GM12878 (cell line): ENCODE results near the gene IRF9. TPM values are rescaled to one million over a fixed set of nuclear protein-coding genes. Genes with fewer than 3 reads are reported as not detected.

ENCODE experiments used
- ATAC-seq: fragments of 200-7000 bp; cut with Tn5 transposase; 3 replicates; pipeline ENCODE4 v1.9.1; 2020; ENCODE audit warnings: mild to moderate bottlenecking, moderate library complexity
- BruUV-seq: library from RNA; stranded (reverse); fragments of 400-500 nt; replicated peaks from 2 replicates; lab custom pipeline; 2021; lab: Mats Ljungman, UMichigan
- CTCF ChIA-PET: fragments of 300-600 bp; sonication (Branson Sonifier 250); formaldehyde crosslinking; extraction: SDS; loops from one replicate; lab custom pipeline; 2021; ENCODE audit warnings: inconsistent platforms; lab: Yijun Ruan, JAX
- POLR2A ChIA-PET: fragments of 350-600 bp; formaldehyde crosslinking; extraction: SDS; loops from one replicate; lab custom pipeline; 2021; ENCODE audit warnings: inconsistent platforms; lab: Charles Lee
- RAD21 ChIA-PET: fragments of 300-600 bp; sonication (Branson Sonifier 250); formaldehyde crosslinking; loops from one replicate; lab custom pipeline; 2023; ENCODE audit warnings: antibody characterized with exemption; ENCODE audit not compliant: unreplicated experiment; lab: Charles Lee
- SMC1A ChIA-PET: fragments of 300-600 bp; sonication (Branson Sonifier 250); formaldehyde crosslinking; loops from one replicate; lab custom pipeline; 2023; ENCODE audit not compliant: unreplicated experiment, uncharacterized antibody; lab: Charles Lee
- DNase-seq: peaks from one replicate; pipeline ENCODE4 v3.0.0-alpha.2; 2011; ENCODE audit warnings: low read depth, low spot score
- FAIRE-seq: peaks from 3 replicates; lab custom pipeline; 2011; peaks lifted over from hg19 to GRCh38; lab: Jason Lieb, UNC
- H2AFZ ChIP-seq: 2 replicates; pipeline ENCODE4 v1.6.0; 2011; ENCODE audit warnings: low read depth, low read length, control low read depth; ENCODE audit not compliant: control insufficient read depth
- H3K27ac ChIP-seq: 2 replicates; pipeline ENCODE4 v1.5.1; 2011; ENCODE audit warnings: control low read depth; ENCODE audit not compliant: control insufficient read depth, insufficient read depth
- H3K27me3 ChIP-seq, 2 experiments: replicated peaks in 1 of 2; 2 replicates each; pipeline versions ENCODE4 v1.6.0 to v1.6.1; 2011; ENCODE audit warnings: low read length in 1 of 2; ENCODE audit not compliant: control insufficient read depth in 2 of 2, insufficient read depth in 2 of 2
- H3K36me3 ChIP-seq, 2 experiments: 2 replicates each; pipeline ENCODE4 v1.5.1; 2011; ENCODE audit warnings: low read length in 1 of 2; ENCODE audit not compliant: control insufficient read depth in 2 of 2, insufficient read depth in 2 of 2
- H3K4me1 ChIP-seq: 2 replicates; pipeline ENCODE4 v1.6.1; 2011; ENCODE audit warnings: mild to moderate bottlenecking, low read length, moderate library complexity, mixed read lengths; ENCODE audit not compliant: control insufficient read depth, insufficient read depth
- H3K4me2 ChIP-seq: 2 replicates; pipeline ENCODE4 v1.6.0; 2011; ENCODE audit warnings: control low read depth; ENCODE audit not compliant: control insufficient read depth, insufficient read depth
- H3K4me3 ChIP-seq: fragments of 200-600 bp; sonication (generic); 2 replicates; pipeline ENCODE4 v1.5.1; 2016
- H3K79me2 ChIP-seq: 2 replicates; pipeline ENCODE4 v1.6.0; 2011; ENCODE audit warnings: low read length; ENCODE audit not compliant: control insufficient read depth, insufficient read depth
- H3K9ac ChIP-seq: 2 replicates; pipeline ENCODE4 v1.8.0; 2011; ENCODE audit warnings: low read length, control low read depth, mixed read lengths; ENCODE audit not compliant: control insufficient read depth, insufficient read depth
- H3K9me3 ChIP-seq: replicated peaks from 3 replicates; pipeline ENCODE4 v1.5.1; 2011; ENCODE audit warnings: mild to moderate bottlenecking, low read length; ENCODE audit not compliant: control insufficient read depth, insufficient read depth
- H4K20me1 ChIP-seq: 2 replicates; pipeline ENCODE4 v1.6.0; 2011; ENCODE audit not compliant: control insufficient read depth, insufficient read depth
- DPF2 ChIP-seq: fragments of 450-650 bp; IDR thresholded peaks from 2 replicates; pipeline ENCODE4 v1.6.1; 2017; ENCODE audit warnings: mild to moderate bottlenecking
- HCFC1 ChIP-seq: fragments of 150-350 bp; IDR thresholded peaks from 2 replicates; pipeline ENCODE4 v1.6.1; 2014; ENCODE audit warnings: low read length
- IKZF1 ChIP-seq: fragments of 450-650 bp; conservative IDR thresholded peaks from 2 replicates; pipeline ENCODE4 v1.6.1; 2017; ENCODE audit warnings: antibody characterized with exemption, mild to moderate bottlenecking
- IRF4 ChIP-seq: IDR thresholded peaks from 2 replicates; pipeline ENCODE4 v1.6.1; 2011; ENCODE audit warnings: low read depth, low read length
- RELA ChIP-seq: fragments of 450-650 bp; IDR thresholded peaks from 2 replicates; pipeline ENCODE4 v1.8.0; 2014; ENCODE audit warnings: borderline replicate concordance; ENCODE audit not compliant: partially characterized antibody
- RUNX3 ChIP-seq: IDR thresholded peaks from 2 replicates; pipeline ENCODE4 v1.6.1; 2012; ENCODE audit warnings: low read length, inconsistent platforms
- WGBS: methylation state at CpG from one replicate; pipeline ENCODE4 v1.1.6; 2016; ENCODE audit warnings: low lambda C conversion rate; ENCODE audit not compliant: insufficient replicate concordance, insufficient coverage; ENCODE audit errors: missing lambda C conversion rate; 5-methylcytosine and 5-hydroxymethylcytosine counted together
- in situ Hi-C: fragments of 300-500 bp; cut with MboI; formaldehyde crosslinking; loops from 9 replicates; pipeline ENCODE4 v1.14.3; 2018; ENCODE audit warnings: mixed read lengths
- intact Hi-C: fragments of 100-400 bp; cut with micrococcal nuclease; formaldehyde crosslinking; loops from one replicate; pipeline ENCODE4 v1.14.2; 2022; ENCODE audit not compliant: unreplicated experiment
- polyA plus RNA-seq, 11 experiments: library from polyadenylated mRNA; depleted of rRNA in 4 of 11; unstranded in 6 of 11; stranded (reverse) in 5 of 11; fragments of >200 nt; fragmentation: Nextera tagmentation in 4 of 11; fragmentation: Illumina TruSeq in 1 of 11; extraction: Ambion mirVana in 4 of 11; extraction: Trizol in 1 of 11; gene quantifications; 1 replicate in 1 of 11; 2 replicates in 10 of 11; pipeline versions ENCODE4 v1.2.1 to v1.2.3, GENCODE V29; 2011 to 2016; ENCODE audit warnings: inconsistent platforms in 2 of 11, missing spikeins in 2 of 11, low read depth in 1 of 11
- total RNA-seq, 4 experiments: library from RNA; depleted of rRNA in 3 of 4; stranded (reverse); fragments of >200 nt in 3 of 4; fragmentation: Illumina TruSeq in 1 of 4; extraction: Trizol in 1 of 4; gene quantifications; 2 replicates each; pipeline versions ENCODE4 v1.2.1 to v1.2.3, GENCODE V29; 2013 to 2021
- TF ChIP-seq, protein P1 (sequence below): fragments of 450-650 bp; IDR thresholded peaks from 2 replicates; pipeline ENCODE4 v1.6.1; 2016; ENCODE audit warnings: mild to moderate bottlenecking

IRF9 gene
- total and polyA plus RNA-seq, 10 of the 15 experiments (the other 5 are each of a cell fraction or from before 2014, with no cell fraction given): 47.6 to 234 (median 148) TPM

DNA sequence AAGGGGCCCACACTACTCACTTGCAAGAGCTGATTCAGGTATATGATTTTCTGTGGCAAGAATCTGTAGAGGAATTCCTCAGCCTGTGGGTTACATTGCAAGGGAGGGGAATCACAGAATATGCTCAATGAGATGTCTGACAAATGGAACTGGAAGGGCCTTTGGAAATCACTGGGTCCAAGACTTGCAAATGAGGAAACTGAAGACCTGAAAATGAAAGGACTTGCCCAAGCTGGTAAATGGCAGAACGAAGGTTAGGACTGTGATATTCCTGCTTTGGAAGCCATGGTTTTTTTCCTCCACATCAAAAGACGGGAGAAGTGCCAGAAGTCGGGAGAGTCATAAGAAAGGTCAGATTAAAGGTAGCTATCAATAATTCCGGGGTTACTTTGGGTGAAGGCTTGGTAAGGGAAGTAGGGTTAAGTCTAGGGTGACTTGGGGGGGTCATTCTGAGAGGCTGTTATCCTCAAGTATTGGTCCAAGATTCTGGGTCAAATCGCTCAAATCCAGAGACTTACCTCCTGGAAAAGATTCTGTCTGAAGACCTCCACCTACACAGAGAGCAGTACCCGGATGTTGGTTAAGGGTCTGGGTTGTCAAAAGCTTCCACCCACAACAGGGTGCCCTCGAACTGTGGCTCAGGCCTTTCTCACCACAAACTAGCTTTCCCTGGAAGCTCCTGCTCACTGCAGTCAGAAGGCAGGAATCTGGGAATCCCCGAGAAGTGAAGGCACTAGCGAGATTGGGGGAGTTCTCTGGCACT lies 15.2 kb upstream of the IRF9 start:
- no TSS peak for BruUV-seq
- CTCF ChIA-PET: interaction anchor here (1.1 to 8.2 kb wide), 14 partner anchors 10 to 286 kb away, joined by 3 to 63 read pairs (median 6); partner anchors contain the start of genes CHMP4A, CIDEB, DCAF11 and IRF9

More for the DNA sequence above, 15.2 kb upstream of the IRF9 start:
- ChIA-PET SMC1A (interaction anchor here (0.9 to 4.8 kb wide), 12 partner anchors 9 to 96 kb away, joined by 3 to 54 read pairs (median 8); partner anchors contain the start of genes DCAF11, IPO4, IRF9 and NRL), RAD21 (interaction anchor here (0.9 to 3.9 kb wide), 14 partner anchors 9 to 125 kb away, joined by 3 to 37 read pairs (median 8); partner anchors contain the start of genes DCAF11, IRF9, NRL and PCK2), POLR2A (interaction anchor here (0.5 to 5.8 kb wide), 20 partner anchors 10 to 176 kb away, joined by 3 to 99 read pairs (median 10); partner anchors contain the start of genes CHMP4A, CIDEB, DCAF11 and IPO4)
- ATAC-seq (no peak), DNase-seq (no peak), FAIRE-seq (no peak)
- 0% methylated on average over 9 of the region's 9 CpGs for WGBS
- in situ Hi-C loops: no loop called here
- Histone ChIP-seq H3K27ac (peak overlapping the region; percentile 94), H3K4me1 (peaks cover 14% of the 10 kb centered on the region), H3K36me3 (peaks cover 8 to 39% of the 10 kb centered on the region in 2 experiments), H4K20me1 (no peaks in the 10 kb centered on the region), H2AFZ (0 out of 2 replicates have a peak overlapping the region, but pooled peaks have one; percentile 8), H3K9ac (peak overlapping the region; percentile 88), H3K4me2 (peak overlapping the region; percentile 88), H3K9me3 (no peaks in the 10 kb centered on the region), H3K27me3 (no peaks in the 10 kb centered on the region), H3K4me3 (peak overlapping the region; percentile 82), H3K79me2 (peaks cover 65% of the 10 kb centered on the region)
- TF ChIP-seq IRF4: 0 out of 2 replicates have a peak, but pooled peaks have one; percentile 34
- TF ChIP-seq DPF2: 0 out of 2 replicates have a peak, but pooled peaks have one; percentile 26
- TF ChIP-seq, protein P1, sequence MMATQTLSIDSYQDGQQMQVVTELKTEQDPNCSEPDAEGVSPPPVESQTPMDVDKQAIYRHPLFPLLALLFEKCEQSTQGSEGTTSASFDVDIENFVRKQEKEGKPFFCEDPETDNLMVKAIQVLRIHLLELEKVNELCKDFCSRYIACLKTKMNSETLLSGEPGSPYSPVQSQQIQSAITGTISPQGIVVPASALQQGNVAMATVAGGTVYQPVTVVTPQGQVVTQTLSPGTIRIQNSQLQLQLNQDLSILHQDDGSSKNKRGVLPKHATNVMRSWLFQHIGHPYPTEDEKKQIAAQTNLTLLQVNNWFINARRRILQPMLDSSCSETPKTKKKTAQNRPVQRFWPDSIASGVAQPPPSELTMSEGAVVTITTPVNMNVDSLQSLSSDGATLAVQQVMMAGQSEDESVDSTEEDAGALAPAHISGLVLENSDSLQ: no peak
- TF ChIP-seq RUNX3: 0 out of 2 replicates have a peak, but pooled peaks have one; percentile 30
- TF ChIP-seq RELA: peak; percentile 67
- TF ChIP-seq HCFC1: no peak
- no peak for TF ChIP-seq IKZF1
- intact Hi-C loops: loop anchor here (5.0 kb wide), 1 partner anchor 151 kb away; the partner anchor contains the start of genes DHRS1 and NOP9
